ENCODE data around the gene ZC3H7B. TPM values are rescaled to one million over a fixed set of nuclear protein-coding genes. Genes with fewer than 3 reads are reported as not detected.

ZC3H7B gene
- polyA plus RNA-seq, 1 experiment, result 59.4 TPM

- Histone ChIP-seq H3K36me3 (ENCODE audit: control insufficient read depth, insufficient read depth, low read length) (peaks cover 4% of the 10 kb centered on the region), H3K27me3 (ENCODE audit: control insufficient read depth, insufficient read depth, low read length) (no peaks in the 10 kb centered on the region), H3K4me3 (ENCODE audit: low read depth, low read length) (peak overlapping the region; percentile 70)
- TF ChIP-seq, protein P1, sequence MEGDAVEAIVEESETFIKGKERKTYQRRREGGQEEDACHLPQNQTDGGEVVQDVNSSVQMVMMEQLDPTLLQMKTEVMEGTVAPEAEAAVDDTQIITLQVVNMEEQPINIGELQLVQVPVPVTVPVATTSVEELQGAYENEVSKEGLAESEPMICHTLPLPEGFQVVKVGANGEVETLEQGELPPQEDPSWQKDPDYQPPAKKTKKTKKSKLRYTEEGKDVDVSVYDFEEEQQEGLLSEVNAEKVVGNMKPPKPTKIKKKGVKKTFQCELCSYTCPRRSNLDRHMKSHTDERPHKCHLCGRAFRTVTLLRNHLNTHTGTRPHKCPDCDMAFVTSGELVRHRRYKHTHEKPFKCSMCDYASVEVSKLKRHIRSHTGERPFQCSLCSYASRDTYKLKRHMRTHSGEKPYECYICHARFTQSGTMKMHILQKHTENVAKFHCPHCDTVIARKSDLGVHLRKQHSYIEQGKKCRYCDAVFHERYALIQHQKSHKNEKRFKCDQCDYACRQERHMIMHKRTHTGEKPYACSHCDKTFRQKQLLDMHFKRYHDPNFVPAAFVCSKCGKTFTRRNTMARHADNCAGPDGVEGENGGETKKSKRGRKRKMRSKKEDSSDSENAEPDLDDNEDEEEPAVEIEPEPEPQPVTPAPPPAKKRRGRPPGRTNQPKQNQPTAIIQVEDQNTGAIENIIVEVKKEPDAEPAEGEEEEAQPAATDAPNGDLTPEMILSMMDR (IDR thresholded peaks at IDR 0.05; ENCODE audit: insufficient read depth, low read depth, low read length), result no peak
- ChIA-PET POLR2A (interaction anchor here (0.6 kb wide), 1 partner anchor 20 kb away, joined by 7 read pairs; no protein-coding TSS in a partner anchor), CTCF (interaction anchor here (4.4 kb wide), 1 partner anchor 20 kb away, joined by 23 read pairs; no protein-coding TSS in a partner anchor)
- DNase-seq (ENCODE audit: low read depth), result no peak
Measured at GRCh38 chr22:41382610-41383009, 81.3 kb downstream of the ZC3H7B start.

DNA sequence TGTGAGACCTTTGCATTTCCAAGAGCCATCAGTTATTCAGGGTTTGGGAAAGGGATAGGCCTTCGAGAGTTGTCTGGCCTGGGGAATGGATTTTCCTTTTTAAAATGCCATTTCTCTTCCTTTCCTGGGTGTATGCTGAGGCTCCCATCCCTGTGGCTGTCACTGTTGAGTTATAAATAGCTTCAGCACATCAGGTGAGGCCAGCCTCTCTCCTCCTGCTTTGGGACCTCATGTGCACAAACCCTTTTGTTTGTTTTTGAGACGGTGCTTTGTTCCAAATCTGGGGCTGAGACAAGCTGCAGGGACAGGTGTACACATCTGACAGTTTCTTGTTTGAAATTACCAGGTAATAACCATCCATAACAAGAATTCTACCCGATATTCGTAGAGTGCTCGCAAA, 81.8 kb downstream of the ZC3H7B start:
- peak overlapping the region; percentile 70 for H3K4me3 ChIP-seq (ENCODE audit: low read depth, low read length)
- TF ChIP-seq, protein P1 (IDR thresholded peaks at IDR 0.05; ENCODE audit: insufficient read depth, low read depth, low read length), result no peak
- peaks cover 5% of the 10 kb centered on the region for H3K36me3 ChIP-seq (ENCODE audit: control insufficient read depth, insufficient read depth, low read length)
- no peak for DNase-seq (ENCODE audit: low read depth)
- CTCF ChIA-PET, result interaction anchor here (4.4 kb wide), 1 partner anchor 20 kb away, joined by 23 read pairs; no protein-coding TSS in a partner anchor
- POLR2A ChIA-PET, result no interaction called here
- H3K27me3 ChIP-seq (ENCODE audit: control insufficient read depth, insufficient read depth, low read length), result no peaks in the 10 kb centered on the region

DNA sequence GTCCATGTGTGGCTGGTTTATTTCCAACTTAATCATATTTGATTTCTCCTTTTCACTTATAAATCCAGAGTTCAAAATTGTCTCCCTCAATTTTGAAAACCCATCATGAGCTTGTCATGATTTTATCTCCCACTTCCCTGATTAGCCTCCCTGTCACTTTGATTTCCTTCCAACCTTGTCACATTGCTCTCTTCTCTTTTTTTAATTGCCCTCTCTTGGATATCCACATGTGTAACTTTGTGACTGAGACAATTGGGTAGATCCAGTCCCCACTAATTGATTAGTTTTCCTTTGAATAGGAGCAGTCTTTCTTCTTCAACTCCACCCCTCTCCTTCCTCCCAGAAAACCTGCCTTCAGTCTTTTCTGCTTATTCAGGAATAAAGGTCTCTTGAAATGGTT, 82.8 kb downstream of the ZC3H7B start:
- H3K36me3 ChIP-seq (ENCODE audit: control insufficient read depth, insufficient read depth, low read length), result peaks cover 5% of the 10 kb centered on the region
- no peak for DNase-seq (ENCODE audit: low read depth)
- no peaks in the 10 kb centered on the region for H3K27me3 ChIP-seq (ENCODE audit: control insufficient read depth, insufficient read depth, low read length)
- CTCF ChIA-PET, result interaction anchor here (4.4 kb wide), 1 partner anchor 19 kb away, joined by 23 read pairs; no protein-coding TSS in a partner anchor
- TF ChIP-seq, protein P1 (IDR thresholded peaks at IDR 0.05; ENCODE audit: insufficient read depth, low read depth, low read length), result no peak
- no peak overlapping the region for H3K4me3 ChIP-seq (ENCODE audit: low read depth, low read length)
- POLR2A ChIA-PET, result no interaction called here

DNA sequence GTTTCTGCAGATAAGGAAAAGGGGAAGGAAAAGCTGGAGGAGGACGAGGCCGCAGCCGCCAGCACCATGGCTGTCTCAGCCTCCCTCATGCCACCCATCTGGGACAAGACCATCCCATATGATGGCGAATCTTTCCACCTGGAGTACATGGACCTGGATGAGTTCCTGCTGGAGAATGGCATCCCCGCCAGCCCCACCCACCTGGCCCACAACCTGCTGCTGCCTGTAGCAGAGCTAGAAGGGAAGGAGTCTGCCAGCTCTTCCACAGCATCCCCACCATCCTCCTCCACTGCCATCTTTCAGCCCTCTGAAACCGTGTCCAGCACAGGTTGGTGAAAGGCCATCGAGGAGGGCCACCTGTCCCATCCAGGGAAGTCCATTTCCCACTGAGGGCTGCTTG, 86.0 kb downstream of the ZC3H7B start:
- H3K27me3 ChIP-seq (ENCODE audit: control insufficient read depth, insufficient read depth, low read length), result no peaks in the 10 kb centered on the region
- POLR2A ChIA-PET, result no interaction called here
- no peak for DNase-seq (ENCODE audit: low read depth)
- H3K4me3 ChIP-seq (ENCODE audit: low read depth, low read length), result no peak overlapping the region
- TF ChIP-seq, protein P1 (IDR thresholded peaks at IDR 0.05; ENCODE audit: insufficient read depth, low read depth, low read length), result no peak
- CTCF ChIA-PET, result no interaction called here
- peaks cover 8% of the 10 kb centered on the region for H3K36me3 ChIP-seq (ENCODE audit: control insufficient read depth, insufficient read depth, low read length)

DNA sequence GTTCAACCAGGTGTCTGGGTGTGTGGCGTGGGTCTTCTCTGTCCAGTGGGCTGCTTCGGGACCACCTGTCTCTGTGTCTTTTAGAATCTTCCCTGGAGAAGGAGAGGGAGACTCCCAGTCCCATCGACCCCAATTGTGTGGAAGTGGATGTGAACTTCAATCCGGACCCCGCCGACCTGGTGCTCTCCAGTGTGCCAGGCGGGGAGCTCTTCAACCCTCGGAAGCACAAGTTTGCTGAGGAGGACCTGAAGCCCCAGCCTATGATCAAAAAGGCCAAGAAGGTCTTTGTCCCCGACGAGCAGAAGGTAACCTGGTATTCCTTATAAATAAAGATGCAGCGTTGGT, 92.7 kb downstream of the ZC3H7B start:
- Histone ChIP-seq H3K36me3 (ENCODE audit: control insufficient read depth, insufficient read depth, low read length) (peaks cover 32% of the 10 kb centered on the region), H3K27me3 (ENCODE audit: control insufficient read depth, insufficient read depth, low read length) (no peaks in the 10 kb centered on the region), H3K4me3 (ENCODE audit: low read depth, low read length) (no peak overlapping the region)
- ChIA-PET POLR2A (no interaction called here), CTCF (interaction anchor here (3.2 kb wide), 1 partner anchor 10 kb away, joined by 12 read pairs; no protein-coding TSS in a partner anchor)
- no peak for DNase-seq (ENCODE audit: low read depth)
- TF ChIP-seq, protein P1 (IDR thresholded peaks at IDR 0.05; ENCODE audit: insufficient read depth, low read depth, low read length), result no peak
